ENCODE measurements around the gene TMEM234.

DNA sequence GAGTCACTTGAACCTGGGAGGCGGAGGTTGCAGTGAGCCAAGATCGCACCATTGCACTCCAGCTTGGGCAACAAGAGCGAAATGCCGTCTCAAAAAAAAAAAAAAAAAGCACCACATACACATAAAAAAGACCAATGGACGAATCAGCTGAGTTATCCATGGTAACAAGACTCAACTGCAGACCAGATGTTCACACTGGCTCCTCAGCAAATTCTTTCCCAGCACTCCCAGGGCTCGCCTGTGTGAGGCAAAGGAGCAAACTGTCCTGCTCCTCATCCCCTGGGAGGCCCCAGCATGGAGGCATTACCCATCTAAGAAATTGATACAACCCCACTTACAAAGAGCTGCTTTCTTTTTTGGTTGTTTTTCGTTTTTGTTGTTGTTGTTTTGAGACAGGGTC lies 3.1 kb downstream of the TMEM234 start:
- TF ChIP-seq EZH2 (IDR thresholded peaks at IDR 0.05; ENCODE audit: borderline replicate concordance) (no peak), EZH2phosphoT487 (IDR thresholded peaks at IDR 0.05; ENCODE audit: low read depth, severe bottlenecking, unreplicated experiment) (no peak)
- TF ChIP-seq, protein P1, sequence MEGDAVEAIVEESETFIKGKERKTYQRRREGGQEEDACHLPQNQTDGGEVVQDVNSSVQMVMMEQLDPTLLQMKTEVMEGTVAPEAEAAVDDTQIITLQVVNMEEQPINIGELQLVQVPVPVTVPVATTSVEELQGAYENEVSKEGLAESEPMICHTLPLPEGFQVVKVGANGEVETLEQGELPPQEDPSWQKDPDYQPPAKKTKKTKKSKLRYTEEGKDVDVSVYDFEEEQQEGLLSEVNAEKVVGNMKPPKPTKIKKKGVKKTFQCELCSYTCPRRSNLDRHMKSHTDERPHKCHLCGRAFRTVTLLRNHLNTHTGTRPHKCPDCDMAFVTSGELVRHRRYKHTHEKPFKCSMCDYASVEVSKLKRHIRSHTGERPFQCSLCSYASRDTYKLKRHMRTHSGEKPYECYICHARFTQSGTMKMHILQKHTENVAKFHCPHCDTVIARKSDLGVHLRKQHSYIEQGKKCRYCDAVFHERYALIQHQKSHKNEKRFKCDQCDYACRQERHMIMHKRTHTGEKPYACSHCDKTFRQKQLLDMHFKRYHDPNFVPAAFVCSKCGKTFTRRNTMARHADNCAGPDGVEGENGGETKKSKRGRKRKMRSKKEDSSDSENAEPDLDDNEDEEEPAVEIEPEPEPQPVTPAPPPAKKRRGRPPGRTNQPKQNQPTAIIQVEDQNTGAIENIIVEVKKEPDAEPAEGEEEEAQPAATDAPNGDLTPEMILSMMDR (IDR thresholded peaks at IDR 0.05; ENCODE audit: poor library complexity), result no peak

Measured in hepatocyte (in vitro differentiated cells).